Globus pallidus (tissue), 1 donor: Measurements from ENCODE around the gene BBS2.
"Not testable (repeated sequence)": the region's sequence is repeated elsewhere in the genome, so short reads cannot be mapped to it uniquely, and the experiment has no call there.

ENCODE experiments used
- DNase-seq: peaks from one replicate; pipeline ENCODE4 v3.0.0-alpha.2; 2015; ENCODE audit warnings: low spot score

BBS2 gene

GRCh38 chr16:56525236-56525635 lies 5.4 kb upstream of the BBS2 start:
- DNase-seq: no peak

- DNase-seq: no peak
Observed at GRCh38 chr16:56520251-56520577, 390 bp upstream of the BBS2 start.

GRCh38 chr16:56518425-56518824 lies 1.4 kb downstream of the BBS2 start:
- no peak for DNase-seq

- no peak for DNase-seq
Observed at GRCh38 chr16:56517206-56517605, 2.6 kb downstream of the BBS2 start.

- no peak for DNase-seq
Observed at GRCh38 chr16:56515665-56516064, 4.2 kb downstream of the BBS2 start.

GRCh38 chr16:56514845-56515244 lies 5.0 kb downstream of the BBS2 start:
- no peak for DNase-seq

- peak; percentile 72 for DNase-seq
Observed at GRCh38 chr16:56513972-56514371, 5.9 kb downstream of the BBS2 start.

- no peak for DNase-seq
Observed at GRCh38 chr16:56513091-56513490, 6.7 kb downstream of the BBS2 start.

- DNase-seq: no peak
Observed at GRCh38 chr16:56512025-56512424, 7.8 kb downstream of the BBS2 start.

- peak; percentile 48 for DNase-seq
Observed at GRCh38 chr16:56510544-56510943, 9.3 kb downstream of the BBS2 start.

- DNase-seq: no peak
Observed at GRCh38 chr16:56506941-56507340, 12.9 kb downstream of the BBS2 start.

GRCh38 chr16:56505181-56505580 lies 14.6 kb downstream of the BBS2 start:
- no peak for DNase-seq

- DNase-seq: no peak
Observed at GRCh38 chr16:56493815-56494214, 26.0 kb downstream of the BBS2 start.

- no peak for DNase-seq
Observed at GRCh38 chr16:56493126-56493525, 26.7 kb downstream of the BBS2 start.

- no peak for DNase-seq
Observed at GRCh38 chr16:56491657-56492261, 28.1 kb downstream of the BBS2 start.

- DNase-seq: not testable (repeated sequence)
Observed at GRCh38 chr16:56488868-56489267, 31.0 kb downstream of the BBS2 start.

- peak; percentile 82 for DNase-seq
Observed at GRCh38 chr16:56488035-56488434, 31.8 kb downstream of the BBS2 start.

- no peak for DNase-seq
Observed at GRCh38 chr16:56483394-56483793, 36.4 kb downstream of the BBS2 start.

- no peak for DNase-seq
Observed at GRCh38 chr16:56482683-56483236, 37.1 kb downstream of the BBS2 start.

- DNase-seq: no peak
Observed at GRCh38 chr16:56481468-56482122, 38.2 kb downstream of the BBS2 start.

GRCh38 chr16:56480776-56481467 lies 38.9 kb downstream of the BBS2 start:
- no peak for DNase-seq

GRCh38 chr16:56479469-56479868 lies 40.4 kb downstream of the BBS2 start:
- no peak for DNase-seq
